Measurements from ENCODE around the gene ARMH2. TPM values are rescaled to one million over a fixed set of nuclear protein-coding genes. Genes with fewer than 3 reads are reported as not detected.

Gene ARMH2
- total and polyA plus RNA-seq, 10 of the 15 experiments (the other 5 are each of a cell fraction or from before 2014, with no cell fraction given) = 0.18 to 0.46 TPM; not detected in 8

GRCh38 chr6:24774696-24775519 is 23.8 kb downstream of the ARMH2 start, which contains the start of gene GMNN (continued):
- TF ChIP-seq YBX1 (IDR thresholded peaks at IDR 0.05) (no peak), FOXK2 (IDR thresholded peaks at IDR 0.05) (no peak), ZBTB11 (CRISPR knock-in tag; IDR thresholded peaks at IDR 0.05) (no peak), IKZF1 (conservative IDR thresholded peaks at IDR 0.05) (peak; percentile 69; the same call in 1 of the 2 replicates), PKNOX1 (IDR thresholded peaks at IDR 0.05) (peak; percentile 48; the same call in 1 of the 2 replicates), POU2F2 (IDR thresholded peaks at IDR 0.05; ENCODE audit: borderline replicate concordance, low read depth, low read length) (peak; percentile 81; the same call in 2 of the 3 replicates), CEBPZ (IDR thresholded peaks at IDR 0.05; ENCODE audit: low read depth, low read length) (no peak), TCF7 (IDR thresholded peaks at IDR 0.05; ENCODE audit: borderline replicate concordance) (no peak), BHLHE40 (IDR thresholded peaks at IDR 0.05; ENCODE audit: borderline replicate concordance in 1 of 2, low read depth in 2 of 2, low read length in 1 of 2) (peak; percentile 52 to 87; a peak in 3 of 4 replicates), RBBP5 (conservative IDR thresholded peaks at IDR 0.05) (no peak), YY1 (IDR thresholded peaks at IDR 0.05; ENCODE audit: low read depth, low read length) (0 out of 2 replicates have a peak, but pooled peaks have one; percentile 2), EED (IDR thresholded peaks at IDR 0.05; ENCODE audit: low read depth) (peak; percentile 15; the same call in 1 of the 2 replicates), POLR2AphosphoS5 (IDR thresholded peaks at IDR 0.05; ENCODE audit: low read length) (peak; percentile 97), CBX5 (IDR thresholded peaks at IDR 0.05; ENCODE audit: low read depth) (peak; percentile 81; the same call in 1 of the 2 replicates)
- TF ChIP-seq, protein P1, sequence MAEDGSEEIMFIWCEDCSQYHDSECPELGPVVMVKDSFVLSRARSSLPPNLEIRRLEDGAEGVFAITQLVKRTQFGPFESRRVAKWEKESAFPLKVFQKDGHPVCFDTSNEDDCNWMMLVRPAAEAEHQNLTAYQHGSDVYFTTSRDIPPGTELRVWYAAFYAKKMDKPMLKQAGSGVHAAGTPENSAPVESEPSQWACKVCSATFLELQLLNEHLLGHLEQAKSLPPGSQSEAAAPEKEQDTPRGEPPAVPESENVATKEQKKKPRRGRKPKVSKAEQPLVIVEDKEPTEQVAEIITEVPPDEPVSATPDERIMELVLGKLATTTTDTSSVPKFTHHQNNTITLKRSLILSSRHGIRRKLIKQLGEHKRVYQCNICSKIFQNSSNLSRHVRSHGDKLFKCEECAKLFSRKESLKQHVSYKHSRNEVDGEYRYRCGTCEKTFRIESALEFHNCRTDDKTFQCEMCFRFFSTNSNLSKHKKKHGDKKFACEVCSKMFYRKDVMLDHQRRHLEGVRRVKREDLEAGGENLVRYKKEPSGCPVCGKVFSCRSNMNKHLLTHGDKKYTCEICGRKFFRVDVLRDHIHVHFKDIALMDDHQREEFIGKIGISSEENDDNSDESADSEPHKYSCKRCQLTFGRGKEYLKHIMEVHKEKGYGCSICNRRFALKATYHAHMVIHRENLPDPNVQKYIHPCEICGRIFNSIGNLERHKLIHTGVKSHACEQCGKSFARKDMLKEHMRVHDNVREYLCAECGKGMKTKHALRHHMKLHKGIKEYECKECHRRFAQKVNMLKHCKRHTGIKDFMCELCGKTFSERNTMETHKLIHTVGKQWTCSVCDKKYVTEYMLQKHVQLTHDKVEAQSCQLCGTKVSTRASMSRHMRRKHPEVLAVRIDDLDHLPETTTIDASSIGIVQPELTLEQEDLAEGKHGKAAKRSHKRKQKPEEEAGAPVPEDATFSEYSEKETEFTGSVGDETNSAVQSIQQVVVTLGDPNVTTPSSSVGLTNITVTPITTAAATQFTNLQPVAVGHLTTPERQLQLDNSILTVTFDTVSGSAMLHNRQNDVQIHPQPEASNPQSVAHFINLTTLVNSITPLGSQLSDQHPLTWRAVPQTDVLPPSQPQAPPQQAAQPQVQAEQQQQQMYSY (CRISPR knock-in tag; IDR thresholded peaks at IDR 0.05) = no peak
- TF ChIP-seq, protein P2, sequence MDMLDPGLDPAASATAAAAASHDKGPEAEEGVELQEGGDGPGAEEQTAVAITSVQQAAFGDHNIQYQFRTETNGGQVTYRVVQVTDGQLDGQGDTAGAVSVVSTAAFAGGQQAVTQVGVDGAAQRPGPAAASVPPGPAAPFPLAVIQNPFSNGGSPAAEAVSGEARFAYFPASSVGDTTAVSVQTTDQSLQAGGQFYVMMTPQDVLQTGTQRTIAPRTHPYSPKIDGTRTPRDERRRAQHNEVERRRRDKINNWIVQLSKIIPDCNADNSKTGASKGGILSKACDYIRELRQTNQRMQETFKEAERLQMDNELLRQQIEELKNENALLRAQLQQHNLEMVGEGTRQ (IDR thresholded peaks at IDR 0.05; ENCODE audit: borderline replicate concordance, low read depth, low read length) = peak; percentile 70

All from GM12878 (cell line).